ENCODE measurements around the gene OR2T11.
"Not testable (repeated sequence)": the region's sequence is repeated elsewhere in the genome, so short reads cannot be mapped to it uniquely, and the experiment has no call there.

Gene OR2T11, protein sequence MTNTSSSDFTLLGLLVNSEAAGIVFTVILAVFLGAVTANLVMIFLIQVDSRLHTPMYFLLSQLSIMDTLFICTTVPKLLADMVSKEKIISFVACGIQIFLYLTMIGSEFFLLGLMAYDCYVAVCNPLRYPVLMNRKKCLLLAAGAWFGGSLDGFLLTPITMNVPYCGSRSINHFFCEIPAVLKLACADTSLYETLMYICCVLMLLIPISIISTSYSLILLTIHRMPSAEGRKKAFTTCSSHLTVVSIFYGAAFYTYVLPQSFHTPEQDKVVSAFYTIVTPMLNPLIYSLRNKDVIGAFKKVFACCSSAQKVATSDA

DNA sequence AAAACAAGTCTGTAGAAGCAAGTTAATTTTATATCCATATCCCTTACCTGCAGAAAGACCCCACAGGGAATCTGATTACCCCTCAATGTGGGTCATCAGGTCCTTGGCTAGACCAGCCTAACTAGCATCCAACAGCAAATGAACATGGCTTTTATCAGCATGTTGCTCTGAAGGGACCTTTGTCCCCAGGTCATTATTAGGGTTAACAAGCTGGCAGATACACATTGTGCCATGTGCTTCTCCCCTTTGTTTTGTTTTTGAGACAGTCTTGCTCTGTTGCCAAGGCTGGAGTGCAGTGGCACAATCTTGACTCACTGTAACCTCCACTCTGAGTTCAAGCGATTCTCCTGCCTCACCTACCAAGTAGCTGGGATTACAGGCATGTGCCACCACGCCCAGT lies at the start of gene OR2T11:
Gene OR2T11, minus strand, starts transcription at position 101 of the 400 bp plus-strand sequence. CDS start 7,963 bp downstream, outside the sequence.
- not testable (repeated sequence) for DNase-seq (ENCODE audit: low read depth, low spot score)

DNA sequence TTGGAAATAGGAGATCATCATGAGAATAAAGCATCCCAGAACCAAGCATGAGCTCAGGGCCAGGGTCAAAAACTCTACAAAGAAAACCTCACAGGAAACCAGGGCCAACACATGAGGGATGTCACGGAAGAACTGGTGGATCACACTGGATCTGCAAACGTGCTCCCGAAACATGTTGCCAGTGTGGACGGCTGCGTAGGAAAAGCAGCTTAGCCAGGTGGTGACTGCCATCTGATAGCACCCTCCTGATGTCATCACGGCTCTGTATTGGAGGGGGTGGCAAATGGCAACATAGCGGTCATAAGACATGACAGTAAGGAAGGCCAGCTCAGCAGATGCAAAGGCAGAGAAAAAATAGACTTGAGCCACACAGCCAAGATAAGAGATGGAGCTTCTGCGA lies 46.8 kb upstream of the OR2T11 start:
- DNase-seq (ENCODE audit: low read depth, low spot score) = no peak

DNA sequence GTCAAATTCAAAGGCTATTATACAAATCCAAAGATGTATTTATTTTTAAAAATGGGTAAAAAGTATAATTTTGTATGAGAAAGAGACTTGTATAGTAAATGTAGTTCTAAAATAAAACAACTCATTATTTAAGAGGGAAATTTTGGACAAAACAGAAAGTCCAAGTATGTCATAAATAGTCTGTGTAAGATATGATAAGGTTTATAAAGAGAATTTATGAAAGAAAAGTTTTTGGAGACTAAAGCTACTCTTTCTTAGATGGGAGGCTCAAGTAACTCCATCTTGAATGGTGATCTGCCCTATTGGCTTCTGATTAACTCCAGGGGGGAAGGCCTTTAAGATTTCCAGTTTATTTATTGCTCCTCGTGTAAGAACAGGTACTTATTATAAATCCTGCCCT lies 35.1 kb upstream of the OR2T11 start:
- DNase-seq (ENCODE audit: low read depth, low spot score) = no peak

DNA sequence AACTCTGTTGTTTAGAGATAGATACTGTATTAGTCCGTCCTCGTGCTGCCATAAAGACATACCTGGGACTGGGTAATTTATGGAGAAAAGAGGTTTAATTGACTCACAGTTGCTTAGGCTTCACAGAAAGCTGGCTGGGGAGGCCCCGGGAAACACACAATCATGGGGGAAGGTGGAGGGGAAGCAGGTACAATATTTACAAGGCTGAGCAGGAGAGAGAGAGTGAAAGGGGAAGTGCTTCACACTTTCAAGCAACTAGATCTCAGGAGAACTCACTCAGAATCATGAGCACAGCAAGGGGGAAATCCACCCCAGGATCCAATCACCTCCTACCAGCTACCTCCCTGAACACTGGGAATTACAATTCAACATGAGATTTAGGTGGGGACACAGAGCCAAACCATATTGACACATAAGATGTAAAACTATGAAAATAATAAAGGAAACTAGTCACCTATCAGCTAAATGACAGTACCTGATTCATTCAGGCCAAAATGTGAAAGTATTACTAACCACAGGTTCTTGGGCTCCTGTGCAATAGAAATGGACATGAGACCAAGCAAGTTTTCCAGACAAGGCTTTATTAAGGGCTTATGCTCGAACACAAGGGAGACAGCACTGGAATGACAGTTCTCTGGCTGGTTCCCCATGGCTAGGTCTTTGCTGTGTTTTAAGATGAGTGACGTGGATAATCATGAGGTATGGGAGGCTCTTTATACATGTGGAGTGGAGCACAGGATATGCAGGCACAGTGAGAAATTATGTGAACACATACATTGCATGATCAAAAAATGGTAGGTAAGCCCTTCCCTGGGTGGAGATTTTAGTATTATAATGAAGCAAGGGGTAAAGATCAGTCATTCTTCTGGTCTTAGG lies 28.8 kb upstream of the OR2T11 start:
- DNase-seq (ENCODE audit: low read depth, low spot score) = not testable (repeated sequence)

DNA sequence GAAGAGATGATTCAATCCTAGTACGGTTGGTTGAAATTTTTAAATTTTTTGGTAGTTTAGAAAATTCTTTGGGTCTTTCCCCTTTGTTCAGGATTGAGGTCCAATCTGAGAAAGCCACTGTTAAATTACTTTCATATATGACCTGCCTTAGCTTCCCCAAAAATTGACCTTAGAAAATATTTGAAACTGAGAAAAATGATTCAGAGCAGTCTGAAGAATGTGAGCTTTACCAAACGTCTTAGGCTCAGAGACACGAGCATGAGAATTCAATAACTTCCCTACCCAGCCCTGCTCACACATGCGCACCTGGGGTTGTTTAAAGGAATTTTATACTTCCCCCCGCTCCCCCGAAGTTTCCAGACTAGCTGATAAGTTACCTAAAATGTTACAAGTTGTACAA lies 21.9 kb upstream of the OR2T11 start:
- DNase-seq (ENCODE audit: low read depth, low spot score) = not testable (repeated sequence)

DNA sequence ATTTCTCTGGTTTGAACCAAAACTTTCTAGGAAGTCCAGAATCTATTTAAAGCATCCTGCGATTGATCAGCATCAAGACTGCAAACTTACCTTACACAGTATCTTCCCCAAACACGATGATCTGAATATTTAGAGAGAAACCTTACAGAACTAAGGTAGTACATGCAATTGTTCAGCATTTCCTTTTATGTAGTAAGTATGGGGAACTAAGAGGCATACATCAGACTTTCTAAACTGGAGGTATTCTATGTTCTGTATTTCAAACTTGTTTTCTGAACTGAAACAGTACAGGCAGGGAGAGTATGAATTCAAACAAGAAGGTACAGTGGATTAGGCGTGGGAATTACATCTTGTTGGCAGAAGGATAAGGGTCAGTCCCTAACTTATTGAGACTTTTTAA lies 20.5 kb upstream of the OR2T11 start, which contains the start of gene OR2T27:
Gene OR2T27, minus strand, starts transcription at position 175 of the 400 bp plus-strand sequence. CDS start 4,644 bp downstream, outside the sequence.
- DNase-seq (ENCODE audit: low read depth, low spot score) = not testable (repeated sequence)

DNA sequence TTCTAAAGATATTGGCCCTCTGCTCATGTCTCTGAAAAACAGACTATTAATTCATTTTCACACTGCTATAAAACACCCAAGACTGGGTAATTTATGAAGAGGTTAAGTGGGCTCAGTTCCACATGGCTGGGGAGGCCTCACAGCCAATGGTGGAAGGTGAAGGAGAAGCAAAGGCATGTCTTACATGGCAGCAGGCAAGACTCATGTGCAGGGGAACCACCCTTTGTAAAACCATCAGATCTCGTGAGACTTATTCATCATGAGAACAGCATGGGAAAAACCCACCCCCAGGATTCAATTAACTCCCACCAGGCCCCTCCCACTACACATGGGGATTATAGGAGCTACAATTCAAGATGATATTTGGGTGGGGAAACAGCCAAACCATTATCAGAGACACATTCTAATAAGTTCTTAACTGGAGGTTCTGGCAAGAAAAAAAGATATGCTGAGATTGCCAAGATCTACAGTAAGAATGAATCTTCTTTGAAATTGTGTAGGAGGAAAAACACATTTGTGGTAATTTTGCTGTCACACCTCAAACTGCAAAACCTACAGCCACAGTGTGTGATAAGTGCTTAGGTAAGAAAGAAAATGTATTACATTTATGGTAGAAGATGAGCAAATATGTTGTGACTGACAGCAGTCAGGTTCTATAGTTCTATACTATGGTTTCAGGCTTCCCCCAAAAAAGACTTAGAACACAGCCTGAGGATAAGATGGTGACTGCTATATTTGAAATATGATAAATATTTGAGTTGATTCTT lies 14.1 kb upstream of the OR2T11 start:
- not testable (repeated sequence) for DNase-seq (ENCODE audit: low read depth, low spot score)

DNA sequence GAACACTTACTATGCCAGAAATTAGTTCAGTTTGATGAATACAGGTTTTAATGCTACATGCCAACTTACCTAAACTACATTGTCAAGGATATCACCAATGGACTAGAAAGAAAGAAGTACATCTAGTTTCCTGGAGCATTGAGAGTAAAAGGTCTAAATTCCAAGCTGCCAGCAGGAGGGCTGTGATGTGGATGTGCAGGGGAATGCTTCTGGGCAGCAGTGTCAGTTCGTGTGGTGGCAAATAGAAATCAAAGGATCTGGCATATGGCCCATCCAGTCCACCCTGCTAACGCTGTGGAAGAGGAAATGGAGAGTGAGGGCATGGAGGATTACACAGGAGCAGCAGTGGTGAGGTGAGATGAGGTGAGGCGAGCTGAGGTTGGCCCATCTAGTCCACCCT lies 10.3 kb upstream of the OR2T11 start, which contains the start of gene OR2T35:
Gene OR2T35, minus strand, starts transcription at position 101 of the 400 bp plus-strand sequence. CDS start 6,020 bp downstream, outside the sequence.
- DNase-seq (ENCODE audit: low read depth, low spot score) = not testable (repeated sequence)

DNA sequence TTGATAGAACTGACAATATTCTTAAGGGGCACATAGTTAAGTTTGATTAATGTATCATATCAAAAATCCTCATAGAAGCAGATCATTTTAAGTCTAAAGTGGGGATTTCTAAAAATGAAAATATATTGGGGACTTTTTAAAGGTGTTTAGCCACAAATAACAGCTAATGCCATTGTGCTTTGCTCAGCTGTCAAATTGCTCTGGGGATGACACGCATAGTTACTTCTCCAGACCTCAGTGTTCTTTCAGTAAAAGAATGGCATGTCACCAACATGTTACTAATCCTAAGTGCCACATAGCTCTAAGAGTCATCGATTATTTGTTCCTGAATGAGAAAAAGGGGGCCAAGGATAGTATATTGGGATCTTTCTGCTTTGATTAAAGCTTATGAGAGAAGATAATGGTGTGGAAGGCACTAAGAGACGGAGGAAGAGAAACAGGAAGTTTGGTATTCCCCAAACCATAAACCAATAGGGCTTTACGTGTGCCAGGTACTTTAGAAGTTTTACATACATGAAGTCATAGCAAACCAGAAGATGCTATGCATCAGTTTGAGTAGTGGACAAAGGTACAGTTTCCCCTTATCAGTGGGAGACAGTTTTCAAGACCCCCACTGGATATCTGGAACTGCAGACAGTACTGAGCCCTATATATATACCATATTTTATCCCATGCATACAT lies 8.2 kb upstream of the OR2T11 start:
- DNase-seq (ENCODE audit: low read depth, low spot score) = not testable (repeated sequence)

DNA sequence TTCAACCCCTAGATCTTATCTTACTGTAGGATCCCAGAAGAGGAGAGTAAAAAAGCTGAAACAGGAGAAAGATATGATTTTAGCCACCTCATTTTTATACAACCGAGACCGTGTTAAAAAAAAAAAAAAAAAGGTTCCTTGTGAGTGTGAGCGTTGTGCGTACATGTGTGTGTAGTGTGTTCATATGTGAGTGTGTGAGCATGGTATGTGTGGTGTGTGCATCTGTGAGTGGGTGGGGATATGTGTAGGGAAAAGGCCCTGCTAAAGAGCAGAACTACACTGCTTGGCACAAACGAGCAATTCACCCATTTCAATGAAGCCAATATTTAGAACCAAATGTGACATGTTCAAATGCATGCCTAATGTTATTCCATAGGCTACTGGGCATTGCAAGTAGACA lies 6.7 kb upstream of the OR2T11 start:
- not testable (repeated sequence) for DNase-seq (ENCODE audit: low read depth, low spot score)

DNA sequence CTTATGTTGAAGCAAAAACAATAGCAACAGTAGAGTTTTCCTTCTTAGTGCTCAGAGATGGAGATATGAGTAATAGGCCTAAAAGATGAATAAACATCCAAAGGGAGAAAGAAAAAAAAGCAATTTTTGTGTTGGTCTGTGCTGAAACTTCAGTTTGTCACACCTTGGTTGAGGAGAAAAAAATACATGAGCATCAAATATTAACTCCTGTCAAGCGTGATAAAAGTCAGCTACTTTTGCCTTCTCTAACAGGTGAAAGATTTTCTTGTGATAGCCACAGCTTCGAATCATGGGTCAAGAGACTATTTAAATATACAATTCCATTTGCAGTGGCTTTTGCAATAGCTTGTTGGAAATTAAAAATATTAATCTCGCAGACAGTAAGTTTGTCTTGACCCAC lies 6.0 kb upstream of the OR2T11 start:
- DNase-seq (ENCODE audit: low read depth, low spot score) = not testable (repeated sequence)

DNA sequence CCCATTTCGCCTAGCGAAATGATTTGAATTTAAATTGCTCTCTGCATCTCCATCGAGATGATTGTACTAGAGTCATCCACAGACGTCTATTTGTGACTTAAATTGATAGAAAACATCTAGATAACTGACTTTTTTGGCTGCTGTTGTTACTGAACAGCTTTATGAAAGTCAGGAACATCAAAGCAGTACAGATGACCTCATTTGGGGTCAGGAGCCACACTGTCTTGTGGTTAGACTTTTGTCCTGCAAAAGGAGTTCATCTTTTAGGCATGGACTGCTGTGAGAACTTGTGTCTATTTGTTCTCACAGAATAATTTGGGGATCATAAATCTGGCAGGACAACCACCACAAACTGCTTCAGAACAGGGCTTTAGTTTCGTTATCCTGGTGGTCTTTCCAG lies 4.8 kb upstream of the OR2T11 start:
- DNase-seq (ENCODE audit: low read depth, low spot score) = not testable (repeated sequence)

DNA sequence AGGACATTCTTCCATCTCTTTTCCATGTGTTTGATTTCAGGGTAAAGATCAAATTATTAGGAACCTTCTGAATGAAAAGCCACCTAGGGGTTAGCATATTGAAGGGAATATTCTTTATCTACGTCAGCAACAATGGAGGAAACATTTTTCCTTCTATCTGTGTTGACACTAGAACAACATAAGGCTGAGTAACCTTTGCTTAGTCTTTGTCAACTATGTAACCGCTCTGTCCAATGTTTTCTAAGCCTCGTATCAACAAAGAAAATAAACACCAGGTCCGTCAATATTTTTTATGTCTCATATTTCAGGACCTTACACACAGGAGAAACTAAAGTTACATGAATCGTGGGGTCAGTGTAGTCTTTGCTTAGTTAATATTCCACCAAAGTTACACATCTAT lies 1.7 kb upstream of the OR2T11 start:
- DNase-seq (ENCODE audit: low read depth, low spot score) = not testable (repeated sequence)

DNA sequence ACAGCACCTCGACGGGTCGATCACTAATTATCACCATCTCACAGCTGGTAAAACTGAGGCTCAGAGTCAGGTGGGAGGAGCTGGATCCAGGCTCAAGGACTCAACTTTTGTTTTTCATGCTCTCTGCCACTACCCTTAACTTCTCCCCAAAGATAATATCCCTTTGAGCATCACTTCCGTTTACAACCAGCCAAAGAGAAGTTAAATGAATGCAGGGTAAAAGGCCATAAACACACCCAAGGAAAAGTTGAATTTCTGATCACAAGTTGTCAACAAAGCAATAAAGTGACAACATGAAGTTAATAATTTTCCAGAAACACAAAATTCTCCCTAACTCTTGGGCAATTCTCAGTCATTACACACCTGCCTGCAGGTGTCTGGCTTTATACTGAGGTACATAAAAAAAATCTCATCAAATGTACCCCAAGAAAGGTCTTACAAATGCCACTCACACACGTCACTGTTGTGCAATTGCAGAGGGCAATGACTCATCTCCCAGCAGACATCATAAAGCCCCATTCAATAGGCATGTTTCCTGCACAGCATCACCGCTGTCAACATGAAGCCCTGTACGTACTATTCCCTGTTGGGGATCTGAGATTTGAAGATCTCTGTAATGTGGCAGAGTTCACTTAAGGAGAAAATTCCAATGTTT lies 3.4 kb downstream of the OR2T11 start:
- no peak for DNase-seq (ENCODE audit: low read depth, low spot score)

DNA sequence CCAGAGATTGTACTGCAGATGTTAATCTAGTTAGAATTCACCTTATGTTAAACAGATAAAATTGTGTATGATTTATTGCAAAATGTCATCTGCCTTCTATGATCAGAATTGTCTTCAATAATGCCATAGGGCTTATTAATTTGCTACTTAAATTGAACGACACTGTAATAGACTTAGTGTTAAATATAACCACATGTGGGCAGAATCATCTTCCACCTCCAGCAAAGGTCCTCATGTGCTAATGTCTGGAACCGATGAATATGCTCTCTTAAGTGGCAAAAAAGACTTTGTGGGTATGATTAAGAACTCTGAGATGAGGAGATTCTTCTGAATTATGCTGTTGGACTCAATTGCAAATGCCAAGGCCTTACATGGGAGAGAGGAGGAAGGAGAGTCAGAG lies 4.3 kb downstream of the OR2T11 start:
- no peak for DNase-seq (ENCODE audit: low read depth, low spot score)

DNA sequence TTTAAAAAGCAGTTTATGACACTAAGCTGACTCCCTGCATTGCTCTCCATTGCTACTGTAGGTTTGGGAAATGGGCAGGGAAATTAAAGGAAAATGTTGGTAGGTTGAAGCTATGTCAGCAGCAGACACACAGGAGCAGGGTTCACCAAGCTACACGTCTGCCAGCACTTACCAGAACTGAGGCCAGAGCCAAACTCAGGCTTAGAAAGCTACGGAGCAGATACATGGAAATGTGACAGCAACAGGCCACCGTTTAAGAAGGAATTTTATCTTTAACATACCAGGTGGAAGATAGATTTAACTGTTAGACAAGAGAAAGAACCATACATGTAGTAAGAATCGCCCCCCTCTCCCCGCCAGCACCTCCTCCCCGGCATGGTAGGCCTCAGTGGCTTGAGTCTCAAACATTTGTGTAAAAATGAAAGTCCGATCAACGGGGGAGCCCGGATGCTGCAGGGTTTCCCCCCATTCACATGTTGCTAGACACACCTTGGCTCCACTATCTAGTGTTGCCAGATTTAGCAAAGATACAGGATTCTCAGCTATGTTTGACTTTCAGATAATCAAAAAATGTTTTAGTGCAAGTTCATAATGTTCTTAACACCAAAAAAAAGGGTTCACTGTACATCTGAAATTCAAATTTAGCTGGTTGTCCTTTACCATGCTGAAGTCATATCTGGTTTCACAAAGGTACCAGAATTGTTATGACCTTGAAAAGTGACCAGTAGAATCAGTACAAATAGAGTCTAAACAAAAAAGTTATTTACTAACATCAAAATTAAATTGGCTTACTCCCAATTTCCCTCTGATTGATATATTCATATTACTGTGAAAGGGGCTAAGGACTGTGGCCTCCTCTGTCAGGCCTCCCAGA lies 6.7 kb downstream of the OR2T11 start:
- DNase-seq (ENCODE audit: low read depth, low spot score) = no peak

DNA sequence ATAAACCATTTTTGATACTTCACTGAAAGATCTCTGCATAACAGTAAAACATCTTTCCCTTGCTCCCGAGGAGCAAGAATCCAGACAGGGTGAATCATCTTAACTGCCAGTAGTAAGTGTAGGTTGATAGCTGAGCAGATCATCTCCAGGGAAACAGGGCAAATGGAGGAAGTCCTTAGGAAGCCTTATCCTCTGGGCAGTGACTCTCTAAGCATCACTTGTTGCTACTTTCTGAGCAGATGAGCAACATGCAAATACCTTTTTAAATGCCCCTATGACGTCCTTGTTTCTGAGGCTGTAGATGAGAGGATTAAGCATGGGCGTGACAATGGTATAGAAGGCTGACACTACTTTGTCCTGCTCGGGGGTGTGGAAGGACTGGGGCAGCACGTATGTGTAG lies 8.9 kb downstream of the OR2T11 start:
- DNase-seq (ENCODE audit: low read depth, low spot score) = no peak

DNA sequence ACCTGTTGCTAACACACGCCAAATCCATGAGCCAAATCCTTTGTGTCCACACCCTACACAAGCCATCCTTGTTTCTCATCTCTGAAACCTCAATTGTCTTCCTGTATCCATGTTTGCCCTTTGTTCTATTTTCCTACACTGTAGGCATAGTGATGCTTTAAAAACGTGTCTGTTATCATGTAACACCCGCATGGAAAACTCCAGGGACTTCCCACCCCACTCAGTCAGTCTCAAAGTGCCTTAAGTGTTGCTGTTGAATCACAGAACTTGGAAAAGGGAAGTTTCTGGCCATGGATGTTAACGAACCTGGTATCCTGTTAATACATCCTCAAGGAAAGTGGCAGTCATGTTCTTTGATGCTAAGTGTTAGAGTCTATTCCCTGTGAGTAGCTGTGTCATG lies 9.7 kb downstream of the OR2T11 start:
- DNase-seq (ENCODE audit: low read depth, low spot score) = no peak

DNA sequence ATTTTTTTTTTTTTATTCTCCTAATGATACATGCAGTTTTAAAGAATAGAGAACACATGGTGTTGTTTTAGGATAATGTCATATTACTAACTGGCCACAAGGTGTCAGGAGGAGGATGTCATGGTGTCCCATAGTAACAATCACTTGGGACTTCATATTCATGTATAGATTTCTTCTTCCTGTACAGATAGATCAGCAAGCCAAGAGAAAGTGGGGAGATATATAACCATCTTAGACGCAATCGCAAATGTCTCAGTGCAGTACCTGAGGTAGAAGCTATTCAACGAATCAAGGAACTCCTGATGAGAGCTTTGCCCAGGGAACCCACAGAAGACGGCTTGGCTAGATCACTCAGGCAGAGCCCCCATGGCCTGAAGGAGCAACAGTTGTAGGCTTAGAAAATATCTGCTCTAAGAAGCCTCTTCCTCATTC lies 12.3 kb downstream of the OR2T11 start:
- no peak for DNase-seq (ENCODE audit: low read depth, low spot score)

DNA sequence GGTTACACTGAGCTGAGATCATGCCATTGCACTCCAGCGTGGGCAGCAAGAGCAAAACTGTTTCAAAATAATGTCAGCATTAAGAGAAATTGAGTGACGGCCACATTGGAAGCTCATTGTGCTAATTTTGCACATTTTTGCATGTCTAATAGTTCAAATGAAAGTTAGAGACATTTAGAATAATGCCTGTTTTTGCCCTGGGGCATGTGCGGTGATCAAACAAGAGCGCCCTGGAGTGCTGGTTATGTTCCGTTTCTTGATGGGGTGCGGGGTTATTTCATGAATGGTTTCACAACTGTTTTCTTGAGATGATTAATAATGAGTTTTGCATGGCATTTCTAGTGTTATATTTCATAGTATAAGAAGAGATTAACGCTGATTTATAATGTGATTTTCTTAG lies 13.1 kb downstream of the OR2T11 start:
- DNase-seq (ENCODE audit: low read depth, low spot score) = no peak

Measured in smooth muscle cell of the brain vasculature (primary cell).